ENCODE measurements around the gene GUK1.
"Not testable (repeated sequence)": the region's sequence is repeated elsewhere in the genome, so short reads cannot be mapped to it uniquely, and the experiment has no call there.

GUK1 gene

DNA sequence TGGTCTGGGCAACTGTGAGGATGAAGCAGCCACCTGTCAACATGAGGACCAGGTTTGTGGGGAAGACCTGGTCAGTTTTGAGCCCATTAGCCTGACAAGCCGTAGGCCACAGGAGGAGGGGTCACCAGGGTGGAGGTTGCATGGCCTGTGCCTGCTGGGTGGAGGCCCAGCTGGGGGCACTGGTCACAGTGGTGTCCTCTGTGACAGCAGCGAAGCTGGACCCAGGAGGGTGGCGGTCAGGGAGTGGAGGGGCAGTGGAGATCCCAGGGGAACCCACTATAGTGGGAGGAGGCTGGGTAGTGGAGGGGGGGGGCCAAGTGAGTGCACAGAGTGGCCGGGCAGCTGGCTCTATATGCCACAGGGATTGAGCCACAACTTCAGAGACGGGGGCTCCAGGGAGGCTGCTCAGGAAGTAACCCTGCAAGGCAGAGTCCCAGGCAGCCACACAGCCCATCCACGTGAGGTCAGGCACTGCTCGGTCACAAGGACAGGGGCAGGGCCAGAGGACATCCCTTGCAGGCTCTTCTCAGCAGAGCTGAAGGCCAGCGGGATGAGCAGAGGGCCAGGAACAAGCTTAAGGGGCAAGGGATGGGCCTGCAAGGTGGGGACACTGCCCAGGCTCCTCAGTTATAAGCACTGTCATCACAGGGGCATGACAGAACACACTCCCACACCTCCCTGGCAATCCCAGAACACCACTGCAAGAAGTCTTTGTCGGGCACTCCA, 34.6 kb upstream of the GUK1 start:
- no peak for FAIRE-seq

DNA sequence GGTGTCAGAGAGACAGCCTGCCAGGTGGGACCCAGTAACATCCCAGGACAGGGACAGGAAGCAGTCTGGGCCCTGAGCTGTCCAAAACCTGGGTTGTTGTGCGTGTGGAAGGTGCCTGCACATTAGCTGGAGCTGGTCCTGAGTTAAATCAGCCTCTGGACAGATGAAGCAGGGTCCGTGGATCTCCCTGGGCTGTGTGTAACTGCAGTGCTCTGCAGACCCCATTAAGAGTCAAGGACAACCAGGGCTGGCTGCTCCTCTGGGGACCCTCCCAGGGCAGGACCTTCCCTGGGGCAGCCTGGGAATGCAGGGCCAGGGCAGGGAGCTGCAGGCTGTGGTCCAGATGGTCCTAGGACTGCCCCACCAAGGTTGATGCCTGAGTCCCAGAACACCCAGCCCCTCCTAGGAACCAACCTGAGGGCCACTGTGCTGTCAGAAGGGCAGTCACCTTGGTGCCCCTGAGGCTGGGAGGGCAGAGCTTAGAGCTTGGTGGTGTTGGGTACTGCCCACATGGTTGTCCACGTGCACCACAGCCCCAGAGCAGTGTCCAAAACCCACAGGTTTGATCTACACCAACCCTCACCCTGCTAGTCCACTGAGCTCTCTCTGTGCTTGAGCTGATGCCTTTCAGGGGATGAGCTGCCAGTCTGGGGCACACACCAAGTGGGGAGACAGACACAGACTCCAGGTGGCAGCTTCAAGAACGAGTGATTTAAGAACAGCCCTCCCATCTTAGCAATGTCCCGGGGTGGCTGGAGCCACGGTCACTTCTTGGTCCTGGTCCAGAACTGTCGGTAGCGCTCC, 33.9 kb upstream of the GUK1 start:
- no peak for FAIRE-seq

DNA sequence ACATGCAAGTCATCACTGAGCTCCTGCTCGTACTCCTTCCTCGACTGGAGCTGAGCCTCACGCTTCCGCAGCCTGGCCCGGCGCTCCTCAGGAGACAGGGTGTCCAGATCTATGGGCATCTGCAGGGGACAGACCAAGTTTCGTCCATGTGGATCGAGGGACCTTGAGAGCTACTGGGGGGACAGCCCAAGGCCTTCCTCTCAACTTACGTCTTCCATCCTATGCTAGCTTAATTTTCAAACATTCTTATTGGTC, 33.4 kb upstream of the GUK1 start:
- no peak for FAIRE-seq

DNA sequence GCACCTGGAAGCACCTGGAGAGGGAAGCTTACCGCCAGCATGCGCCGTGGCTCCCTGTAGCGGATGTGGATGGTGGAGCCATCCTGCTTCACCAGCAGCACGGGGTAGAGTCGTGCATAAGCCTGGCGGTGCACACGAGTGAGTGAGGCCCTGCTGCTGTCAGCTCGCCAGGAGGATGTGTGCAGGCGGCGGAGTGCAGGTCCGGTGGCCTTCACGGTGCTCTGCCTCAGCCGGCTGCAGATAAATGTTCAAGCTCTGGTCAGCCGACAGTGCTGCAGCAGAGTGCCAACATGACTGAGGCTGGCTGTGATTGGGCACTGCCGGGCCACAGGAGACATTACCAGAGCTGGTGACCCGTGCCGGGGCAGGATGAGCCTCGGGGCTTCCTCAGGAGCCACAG, 32.4 kb upstream of the GUK1 start:
- FAIRE-seq, result no peak

DNA sequence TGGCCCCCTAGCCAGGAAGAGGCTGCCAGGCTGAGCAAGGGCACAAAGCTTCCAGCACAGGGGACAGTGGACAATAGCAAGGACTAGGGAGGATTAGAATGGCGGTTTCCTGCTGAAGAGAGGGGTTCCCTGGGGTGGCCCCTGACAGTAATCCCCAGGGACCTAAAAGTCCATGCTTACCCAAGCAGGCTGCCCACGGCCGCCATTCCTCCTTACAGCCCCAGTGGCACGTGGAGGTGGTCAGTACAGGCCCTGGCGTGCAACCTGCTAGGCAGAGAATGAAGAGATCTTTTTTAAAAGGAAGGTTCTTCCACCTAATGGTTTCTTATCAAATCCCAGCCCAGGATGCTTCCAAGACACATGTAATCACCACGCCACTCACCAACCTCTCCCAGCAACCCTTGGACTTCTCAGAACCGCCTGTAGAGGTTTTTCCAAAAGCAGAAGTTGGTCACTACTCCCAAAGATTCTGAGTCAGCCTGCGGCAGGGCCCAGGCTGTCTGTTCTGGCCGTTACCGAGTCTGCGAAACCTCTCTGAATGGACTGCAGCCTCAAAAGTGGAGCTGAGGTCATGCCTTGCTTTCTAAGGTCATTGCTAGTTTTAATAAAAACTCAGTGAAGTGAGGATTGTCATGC, 31.9 kb upstream of the GUK1 start:
- no peak for FAIRE-seq

DNA sequence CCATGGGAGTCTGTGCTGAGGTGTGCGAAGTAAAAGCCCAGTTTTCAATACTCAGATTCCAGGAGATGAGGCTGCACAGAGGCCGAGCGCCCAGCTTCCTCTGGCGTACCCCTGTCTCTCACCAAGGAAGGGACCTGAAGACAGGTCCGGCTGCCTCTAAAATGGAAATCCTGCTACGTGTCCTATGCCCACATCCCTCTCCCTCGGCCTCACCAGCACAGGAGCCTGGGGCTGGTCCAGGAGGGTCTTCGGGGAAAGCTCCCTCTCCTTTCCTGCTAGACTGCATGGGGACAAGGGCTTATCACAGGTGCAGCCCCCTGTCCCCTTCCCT, 31.4 kb upstream of the GUK1 start:
- FAIRE-seq, result no peak

DNA sequence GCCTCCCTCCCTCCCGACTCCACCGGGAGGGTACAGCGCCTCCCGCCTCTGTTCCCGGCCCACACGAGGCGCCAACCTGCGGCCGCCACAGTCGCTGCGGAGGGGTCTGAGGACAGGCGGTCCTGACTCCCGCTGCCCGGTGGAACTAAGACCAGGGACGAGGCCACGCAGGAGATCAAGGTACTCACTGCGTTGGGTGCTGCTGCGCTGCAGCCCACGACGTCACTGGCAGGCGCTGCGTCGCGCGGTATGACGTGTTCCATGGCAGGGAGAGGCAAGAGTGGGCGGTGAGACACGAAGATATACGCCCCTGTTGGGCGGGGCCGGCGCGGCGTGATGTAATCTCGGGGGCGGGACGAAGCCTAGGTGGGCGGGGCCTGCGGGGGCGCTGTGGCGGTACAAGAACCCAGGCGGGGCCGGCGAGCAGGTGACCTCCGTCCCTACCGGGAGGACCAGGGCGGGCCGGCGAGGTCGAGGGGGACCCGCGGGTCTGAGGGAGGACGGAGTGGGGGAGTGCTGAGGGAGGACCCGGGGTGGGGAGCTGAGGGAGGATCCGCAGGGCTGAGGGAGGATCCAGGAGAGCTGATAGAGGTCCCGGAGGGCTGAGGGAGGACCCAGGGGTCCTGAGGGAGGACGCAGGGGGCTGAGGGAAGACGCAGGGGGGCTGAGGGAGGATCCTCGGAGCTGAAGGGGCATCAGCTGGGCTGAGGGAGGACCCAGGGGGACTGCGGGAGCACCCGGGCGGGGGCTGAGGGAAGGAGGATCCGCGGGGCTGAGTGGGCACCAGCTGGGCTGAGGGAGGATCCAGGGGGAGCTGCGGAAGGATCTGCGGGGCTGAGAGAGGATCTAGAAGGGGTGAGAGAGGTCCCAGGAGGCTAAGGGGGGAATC, 30.8 kb upstream of the GUK1 start, which contains the start of gene MRPL55:
Gene MRPL55 (minus strand): TSS at position 227 of the 889 bp plus-strand sequence. CDS start 1,039 bp downstream, outside the sequence.
- peak; percentile 92 for FAIRE-seq

DNA sequence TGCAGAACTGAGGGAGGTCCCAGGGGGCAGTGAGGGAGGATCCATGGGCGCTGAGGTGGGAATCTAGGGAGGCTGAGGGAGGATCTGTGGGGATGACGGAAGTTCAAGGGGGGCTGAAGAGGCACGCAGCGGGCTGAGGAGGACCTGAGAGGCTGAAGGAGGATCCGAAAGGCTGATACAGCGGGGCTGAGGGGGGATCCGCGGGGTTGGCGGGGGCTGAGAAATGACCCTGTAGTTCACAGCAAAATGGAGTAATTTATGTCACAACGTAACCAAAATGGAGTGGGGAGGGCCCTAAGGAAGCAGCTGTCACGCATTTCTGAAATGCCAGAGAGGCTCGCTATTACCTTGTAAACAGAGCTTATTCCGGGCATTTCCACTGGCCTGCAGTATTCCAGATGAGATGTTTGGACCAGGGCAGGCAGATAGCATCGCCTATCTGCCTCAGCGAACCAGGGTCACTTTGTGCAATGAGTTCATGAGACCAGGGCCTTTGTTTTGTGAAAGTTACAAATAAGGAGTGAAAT, 30.1 kb upstream of the GUK1 start:
- no peak for FAIRE-seq

DNA sequence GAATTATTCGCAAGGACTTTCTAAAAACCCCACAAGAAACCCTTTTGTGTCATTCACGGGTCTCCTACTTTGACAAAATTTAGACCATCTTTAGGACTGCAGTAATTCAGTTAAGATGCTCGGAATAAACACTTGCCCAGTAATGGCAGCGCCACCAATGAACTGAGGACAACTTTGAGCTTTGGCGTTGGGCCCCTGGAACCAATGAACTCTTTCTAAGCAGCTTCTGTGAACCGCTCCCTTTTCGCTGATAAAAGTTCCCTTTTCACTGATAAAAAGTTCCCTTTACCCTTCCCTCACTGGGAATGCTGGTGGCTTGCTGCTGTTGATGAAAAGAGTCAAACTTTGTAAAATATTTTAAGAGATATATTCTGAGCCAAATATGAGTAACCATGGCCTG, 29.5 kb upstream of the GUK1 start:
- FAIRE-seq, result no peak

DNA sequence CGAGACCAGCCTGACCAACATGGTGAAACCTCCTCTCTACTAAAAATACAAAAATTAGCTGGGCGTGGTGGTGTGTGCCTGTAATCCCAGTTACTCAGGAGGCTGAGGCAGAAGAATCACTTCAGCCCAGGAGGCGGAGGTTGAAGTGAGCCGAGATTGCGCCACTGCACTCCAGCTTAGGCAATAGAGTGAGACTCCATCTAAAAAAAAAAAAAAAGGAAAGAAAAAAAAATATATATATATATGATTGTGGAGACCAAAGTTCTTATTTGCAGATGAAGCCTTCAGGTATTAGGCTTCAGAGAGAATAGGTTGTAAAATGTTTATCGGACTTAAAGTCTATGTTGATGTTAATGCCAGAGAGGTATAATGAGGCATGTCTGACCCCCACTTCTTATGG, 28.8 kb upstream of the GUK1 start:
- FAIRE-seq, result not testable (repeated sequence)

DNA sequence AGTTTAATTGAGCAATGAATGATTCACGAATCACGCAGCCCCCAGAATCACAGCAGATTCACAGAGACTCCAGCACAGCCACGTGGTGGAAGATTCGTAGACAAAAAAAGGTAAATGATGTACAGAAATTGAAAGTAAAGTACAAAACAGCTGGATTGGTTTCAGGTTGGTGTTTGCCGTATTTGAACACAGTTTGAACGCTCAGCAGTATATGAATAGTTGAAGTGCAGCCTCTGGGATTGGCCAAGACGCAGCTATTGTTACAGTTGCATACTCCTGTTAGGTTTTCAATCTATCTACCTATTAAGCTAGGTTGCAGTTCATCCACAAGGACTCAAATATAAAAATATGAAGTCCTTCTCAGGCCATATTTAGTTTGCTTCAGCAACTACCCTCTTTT, 27.9 kb upstream of the GUK1 start:
- FAIRE-seq, result no peak

DNA sequence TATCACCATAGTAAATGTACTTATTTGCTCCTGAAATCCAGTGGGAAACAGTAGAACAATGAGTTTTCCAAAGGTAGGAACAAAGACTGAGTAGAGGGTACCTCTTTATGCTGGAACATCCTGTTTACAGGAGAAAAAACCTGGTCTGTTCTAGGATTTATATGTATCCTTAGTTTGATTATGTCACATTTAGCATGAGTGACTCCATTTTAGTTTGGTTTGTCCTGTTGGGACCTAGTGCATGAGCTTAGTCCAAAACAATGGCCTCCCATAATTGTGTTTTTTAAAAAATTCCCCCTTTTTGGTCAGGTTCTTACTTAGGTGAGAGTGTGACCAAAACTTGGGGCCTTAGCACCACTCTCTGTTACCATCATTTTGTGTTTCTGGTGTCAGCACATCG, 27.5 kb upstream of the GUK1 start:
- FAIRE-seq, result no peak

DNA sequence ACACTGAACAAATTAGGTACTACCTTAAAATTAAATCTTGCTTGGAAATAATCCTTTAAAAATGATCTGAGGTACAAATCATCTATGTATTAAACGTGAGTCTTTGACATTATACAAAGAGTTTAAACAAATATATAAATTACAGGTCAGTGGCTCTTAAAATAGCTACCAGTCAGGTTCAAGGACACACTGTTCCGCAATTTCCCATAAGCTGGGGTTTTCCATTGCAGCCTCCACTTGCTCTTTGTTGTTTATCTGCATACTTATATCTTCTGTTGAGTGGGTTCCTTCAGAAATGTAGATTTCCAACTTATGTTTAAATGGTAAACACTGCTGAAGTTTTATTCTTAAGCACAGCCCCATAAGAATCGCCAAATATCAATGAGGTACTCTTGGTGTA, 25.3 kb upstream of the GUK1 start:
- FAIRE-seq, result no peak

DNA sequence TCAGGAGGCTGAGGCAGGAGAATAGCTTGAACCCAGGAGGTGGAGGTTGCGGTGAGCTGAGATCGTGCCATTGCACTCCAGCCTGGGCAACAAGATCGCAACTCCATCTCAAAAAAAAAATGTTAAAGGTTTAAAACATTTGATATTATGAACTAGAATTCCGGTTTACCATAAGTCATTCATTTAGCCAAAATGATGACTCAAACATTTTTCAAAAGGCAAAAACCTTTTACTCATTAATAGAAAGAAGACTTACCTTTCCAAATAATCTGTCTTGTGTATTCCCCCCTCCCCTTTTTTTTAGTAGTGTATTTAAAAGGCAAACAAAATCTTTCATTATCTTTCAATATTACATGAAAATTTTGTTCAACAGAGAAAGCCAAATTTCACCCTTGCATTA, 22.7 kb upstream of the GUK1 start:
- FAIRE-seq, result no peak

DNA sequence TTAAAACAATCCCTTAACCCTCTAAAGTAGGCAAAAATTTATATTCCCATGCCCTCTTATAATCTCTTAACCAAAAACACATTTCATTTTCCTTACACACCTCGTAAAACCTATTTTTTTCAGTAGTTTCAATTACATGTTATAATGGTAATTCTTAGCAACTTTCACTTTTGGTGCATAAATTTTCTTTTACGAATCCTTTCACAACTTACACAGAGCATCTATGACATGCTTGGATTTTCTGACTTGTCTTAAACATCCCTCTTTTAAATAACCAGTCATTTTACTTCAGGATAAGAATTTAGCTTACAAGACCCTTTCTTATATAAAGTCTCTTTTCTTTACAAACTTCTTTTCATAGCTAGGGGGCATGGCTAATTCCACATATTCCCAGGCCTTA, 22.0 kb upstream of the GUK1 start:
- no peak for FAIRE-seq

DNA sequence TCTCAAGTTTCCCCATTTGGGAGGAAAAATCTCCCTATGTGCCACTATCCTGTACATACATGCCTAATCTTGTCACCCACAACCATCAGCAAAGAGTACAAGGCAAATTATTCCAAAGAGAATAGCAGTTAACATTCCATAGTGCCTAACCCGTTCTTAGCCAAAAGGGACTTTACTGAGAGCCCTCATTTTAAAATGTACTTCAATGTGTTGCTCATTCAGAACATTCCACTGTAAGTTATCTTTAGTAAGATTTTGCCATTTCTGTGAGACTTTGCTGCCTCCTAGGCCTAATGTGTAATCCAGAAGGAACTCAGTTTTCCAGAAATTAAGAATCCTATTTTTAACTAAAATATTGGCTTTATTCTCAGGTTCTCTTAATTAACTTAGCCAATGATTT, 19.7 kb upstream of the GUK1 start:
- FAIRE-seq, result no peak

DNA sequence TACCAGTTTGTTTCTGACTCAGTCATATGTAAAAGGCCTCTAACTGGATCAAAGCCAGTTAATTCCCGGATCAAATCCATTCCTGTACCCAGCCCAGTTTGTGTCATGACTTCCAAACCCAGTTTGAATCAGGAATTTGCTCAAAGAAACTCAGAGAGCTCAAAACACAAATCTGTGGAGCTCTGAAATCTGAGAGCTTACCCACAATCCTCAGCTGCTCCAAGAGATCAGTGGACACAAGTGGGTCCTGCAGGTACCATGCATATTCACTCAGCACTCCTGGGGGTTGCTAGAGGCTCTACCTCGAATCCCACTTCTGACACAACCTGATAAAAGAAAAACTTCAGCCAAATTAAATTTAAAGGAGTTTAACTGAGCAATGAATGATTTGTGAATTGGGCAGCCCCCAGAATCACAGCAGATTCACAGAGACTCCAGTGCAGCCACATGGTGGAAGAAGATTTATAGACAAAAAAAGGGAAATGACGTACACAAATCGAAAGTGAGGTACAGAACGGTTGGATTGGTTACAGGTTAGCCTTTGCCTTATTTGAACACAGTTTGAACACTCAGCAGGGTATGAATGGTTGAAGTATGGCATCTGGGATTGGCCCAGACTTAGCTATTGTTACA, 19.1 kb upstream of the GUK1 start:
- no peak for FAIRE-seq

DNA sequence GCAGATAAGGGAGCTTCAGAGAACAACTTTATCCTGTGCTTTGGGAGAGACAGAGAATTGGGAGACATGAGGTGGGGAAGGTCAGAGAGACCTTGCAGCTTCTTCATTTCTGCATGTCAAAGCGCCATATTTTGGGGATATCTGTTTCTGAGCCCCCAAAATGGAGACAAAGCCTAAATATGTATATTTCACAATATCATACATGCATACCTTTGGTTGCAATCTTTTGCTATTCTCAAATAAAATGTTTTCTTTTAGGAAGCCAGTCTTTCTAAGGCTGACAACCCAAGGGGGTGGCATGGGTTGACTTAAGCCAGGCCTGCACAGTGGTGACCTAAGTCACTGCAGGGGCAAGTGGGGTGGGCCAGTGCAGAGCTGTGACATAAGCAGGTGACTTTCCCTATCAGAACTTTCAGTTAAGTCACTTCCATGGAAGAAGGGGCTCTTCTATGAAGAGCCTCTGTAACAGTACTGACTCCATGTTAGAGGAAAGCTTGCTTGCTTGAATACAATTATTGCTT, 17.1 kb upstream of the GUK1 start:
- FAIRE-seq, result no peak

DNA sequence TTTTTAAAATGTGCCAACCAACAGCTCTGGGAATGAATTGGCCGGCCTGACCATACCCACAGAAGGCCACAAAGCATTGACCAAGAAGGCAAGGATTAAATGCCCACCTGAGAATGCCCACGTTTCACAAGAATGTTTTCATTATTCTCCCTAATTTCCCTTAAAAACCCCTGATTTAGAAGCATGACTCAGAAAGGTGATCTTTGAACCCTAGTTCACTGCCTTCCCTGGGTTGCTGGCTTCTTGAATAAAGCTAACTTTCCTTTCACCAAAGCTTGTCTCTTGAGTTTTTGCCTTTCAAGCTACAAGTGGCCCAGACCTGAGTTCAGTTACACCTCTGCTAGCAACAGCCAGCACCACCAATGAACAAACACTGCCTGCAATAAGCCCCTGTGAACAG, 16.6 kb upstream of the GUK1 start:
- FAIRE-seq, result no peak

DNA sequence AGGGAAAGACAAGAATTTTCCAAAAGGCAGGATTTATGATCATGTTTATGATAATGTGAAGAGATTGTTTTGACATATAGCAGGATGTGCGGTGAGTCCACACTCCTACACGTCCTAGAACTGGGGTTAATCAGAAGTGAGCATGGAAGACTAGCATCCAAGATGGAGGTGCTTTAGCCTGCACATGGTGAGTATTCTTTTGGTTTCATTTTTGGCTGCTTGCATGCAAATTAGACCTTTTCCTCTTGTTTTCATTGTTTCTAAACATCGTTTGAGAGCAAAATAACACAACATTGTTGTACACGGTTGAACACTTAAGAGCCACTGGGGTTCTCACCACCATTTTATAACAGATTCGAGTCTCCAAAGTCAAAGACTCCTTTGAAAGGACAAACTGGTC, 14.9 kb upstream of the GUK1 start:
- FAIRE-seq, result no peak

DNA sequence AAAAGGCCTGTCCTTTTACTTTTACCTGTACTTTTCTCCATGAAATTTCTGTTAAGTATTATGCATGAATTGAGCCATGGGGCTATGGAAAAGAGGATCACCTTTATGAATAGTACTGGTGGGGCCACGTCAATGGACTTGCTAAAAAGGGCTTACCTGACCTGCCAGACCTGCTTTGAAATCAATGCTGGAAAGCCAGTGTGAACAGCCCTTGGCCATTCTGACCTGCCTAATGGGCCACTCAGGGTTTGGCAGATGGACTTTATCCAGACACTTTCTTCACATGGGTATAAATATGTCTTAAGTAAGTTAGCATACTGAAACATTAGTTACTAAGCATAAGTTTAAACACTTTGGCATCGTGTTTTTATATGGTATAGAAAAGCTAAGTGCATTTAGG, 8.3 kb upstream of the GUK1 start:
- FAIRE-seq, result no peak

DNA sequence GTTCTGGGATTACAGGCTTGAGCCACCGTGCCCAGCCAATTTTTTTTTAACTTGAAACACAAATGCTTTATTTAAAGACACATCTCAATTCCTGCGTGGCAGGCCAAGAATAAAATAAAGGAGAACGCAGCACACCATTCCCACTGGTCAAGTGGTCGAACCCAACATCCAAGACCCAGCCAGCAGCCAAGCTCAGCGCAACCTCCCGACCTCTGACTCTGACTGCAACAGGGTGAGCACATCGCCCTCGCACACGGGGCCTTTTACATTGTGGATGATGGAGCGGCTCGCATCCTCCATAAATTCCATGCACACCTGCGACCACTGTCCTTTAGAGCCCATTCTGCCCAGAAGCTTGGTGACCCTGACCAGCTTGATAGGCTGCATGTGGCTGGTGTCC, 5.5 kb upstream of the GUK1 start:
- FAIRE-seq, result no peak

DNA sequence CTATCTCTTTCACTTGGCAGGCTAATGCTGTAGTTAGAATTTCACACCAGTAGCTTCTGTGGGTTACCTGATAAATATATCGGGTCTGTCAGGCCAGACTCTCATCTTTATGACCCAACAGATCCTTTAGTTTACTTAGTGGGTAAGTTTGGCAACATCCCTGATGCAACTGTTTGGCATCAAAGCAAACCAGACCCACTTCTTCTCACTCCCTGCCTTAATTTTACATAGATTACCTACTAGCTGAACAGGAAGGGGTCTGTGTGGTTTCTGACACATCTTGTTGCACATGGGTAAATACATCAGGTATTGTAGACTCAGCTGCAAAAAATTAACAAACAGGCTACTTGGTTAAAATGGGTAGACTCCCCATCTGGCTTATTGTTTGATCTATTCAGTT, 3.2 kb upstream of the GUK1 start:
- FAIRE-seq, result no peak

All from A204.1 (cell line).